Measurements from ENCODE around the gene NSFL1C. TPM values are rescaled to one million over a fixed set of nuclear protein-coding genes. Genes with fewer than 3 reads are reported as not detected.

NSFL1C gene
- 24.7 and 38.1 TPM in 2 replicates for total RNA-seq

GRCh38 chr20:1466211-1467081 lies at the start of gene NSFL1C:
Gene NSFL1C, minus strand, starts transcription at chr20:1466849. Its CDS starts 25 bp downstream, at chr20:1466824.

DNA sequence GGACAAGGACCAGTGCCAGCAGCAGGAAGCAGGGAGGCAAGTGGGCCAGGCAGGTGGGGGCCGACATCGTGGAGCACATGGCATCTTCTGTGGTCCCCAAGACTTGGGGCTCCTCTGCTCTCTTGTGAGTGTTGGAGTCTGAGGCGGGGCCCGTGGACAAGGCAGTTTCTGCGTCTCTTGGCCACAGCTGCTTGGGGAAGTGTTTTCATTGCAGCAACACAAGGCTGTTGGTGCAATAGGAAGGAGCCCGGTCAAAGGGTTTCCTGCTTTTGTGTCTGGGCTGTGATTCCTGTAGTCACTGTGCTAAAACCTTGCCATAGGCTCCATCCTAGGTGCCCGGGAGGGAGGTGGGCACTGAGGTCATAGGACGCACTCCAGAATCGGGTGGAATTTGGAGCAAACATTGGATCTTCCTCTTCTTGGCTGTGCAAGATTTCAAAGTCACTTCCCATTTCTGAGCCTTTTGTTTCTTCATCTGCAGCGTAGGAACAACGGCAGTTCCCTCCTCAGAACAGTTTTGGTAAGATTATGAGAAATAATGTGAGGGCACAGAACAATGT lies 24.7 kb upstream of the NSFL1C start, which contains the start of gene SIRPB2:
TSS of gene SIRPB2 (minus strand) at position 140 of the 560 bp plus-strand sequence. CDS start at position 79, 61 bp downstream.

DNA sequence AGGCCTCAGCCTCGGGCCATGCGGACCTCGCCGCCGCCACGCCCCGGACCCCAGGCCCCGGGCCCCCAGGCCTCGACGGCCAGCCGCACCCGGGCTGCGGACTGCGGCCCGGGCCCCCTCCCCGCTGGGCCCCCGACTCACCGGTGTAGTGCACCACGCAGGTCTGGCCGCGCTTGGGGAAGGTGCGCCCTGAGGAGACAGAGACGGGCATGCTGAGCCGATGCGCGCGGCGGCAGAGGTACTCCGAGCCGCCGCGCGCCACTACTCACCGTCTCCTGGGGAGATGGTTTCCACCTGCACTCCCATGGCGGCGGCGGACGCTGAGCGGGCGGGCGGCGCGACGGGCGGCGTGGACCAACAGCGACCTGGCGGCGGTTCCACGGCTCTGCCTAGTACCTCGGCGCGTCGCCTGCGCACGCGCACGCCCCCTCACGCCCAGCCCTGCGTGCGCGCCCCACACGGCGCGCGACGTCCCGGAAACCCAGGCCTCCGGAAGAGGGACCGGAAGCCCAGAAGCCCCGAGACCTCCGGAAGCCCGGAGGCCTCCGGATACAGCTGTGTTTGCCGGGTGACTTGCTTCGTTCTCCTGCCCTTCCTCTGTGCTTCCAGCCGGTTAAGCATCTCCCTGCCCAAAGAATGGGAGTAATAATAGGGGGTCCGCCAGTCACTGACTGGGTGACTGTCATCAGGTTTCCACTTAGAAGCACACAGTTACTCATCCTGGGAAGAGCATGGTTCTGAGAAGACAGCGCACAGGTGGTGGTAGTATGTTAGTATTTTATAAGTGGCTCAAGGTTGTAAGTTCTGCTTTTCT lies 73.7 kb downstream of the NSFL1C start, which contains the start of gene FKBP1A:
TSS of gene FKBP1A (minus strand) at position 362 of the 814 bp plus-strand sequence. CDS start at position 306, 56 bp downstream.

Other genes starting within 250 kb of the NSFL1C start
- gene RAD21L1, start 240.8 kb downstream of the NSFL1C start, total RNA-seq, result 0.66 TPM in 1 of 2 replicates, not detected in the other
- 14.6 and 18.1 TPM in 2 replicates for gene SNPH, start 200.6 kb downstream of the NSFL1C start, total RNA-seq
- gene SDCBP2, start 137.7 kb downstream of the NSFL1C start, total RNA-seq, result 1.2 and 1.5 TPM in 2 replicates
- gene FKBP1A, start 73.8 kb downstream of the NSFL1C start, total RNA-seq, result 106 and 143 TPM in 2 replicates
- gene SIRPB2, start 24.6 kb upstream of the NSFL1C start, total RNA-seq, result not detected in 2 replicates
- gene SIRPD, start 90.9 kb upstream of the NSFL1C start, total RNA-seq, result not detected in 2 replicates
- gene SIRPB1, start 153.2 kb upstream of the NSFL1C start, total RNA-seq, result 0.25 and 0.55 TPM in 2 replicates
- not detected in 2 replicates for gene SIRPG, start 190.9 kb upstream of the NSFL1C start, total RNA-seq